GOT3 (cell line): ENCODE results near the gene CAMK2B.

ENCODE experiments used
- DNase-seq: peaks from one replicate; lab custom pipeline; 2025; ENCODE audit warnings: mixed read lengths; lab: John Stamatoyannopoulos, UW

The CAMK2B gene

GRCh38 chr7:44228571-44229350, 96.6 kb downstream of the CAMK2B start:
- DNase-seq = no peak

- no peak for DNase-seq
These were observed 97.5 kb downstream of the CAMK2B start for GRCh38 chr7:44227911-44228310.

- no peak for DNase-seq
These were observed 99.0 kb downstream of the CAMK2B start for GRCh38 chr7:44226396-44226753.

- DNase-seq = no peak
These were observed 99.6 kb downstream of the CAMK2B start for GRCh38 chr7:44225566-44226395.

- DNase-seq = no peak
These were observed 100.3 kb downstream of the CAMK2B start for GRCh38 chr7:44224974-44225565.

- no peak for DNase-seq
These were observed 101.1 kb downstream of the CAMK2B start for GRCh38 chr7:44224080-44224973.

- no peak for DNase-seq
These were observed 101.9 kb downstream of the CAMK2B start for GRCh38 chr7:44223362-44224079.

GRCh38 chr7:44222776-44223261, 102.6 kb downstream of the CAMK2B start:
- no peak for DNase-seq

- DNase-seq = no peak
These were observed 103.3 kb downstream of the CAMK2B start for GRCh38 chr7:44222074-44222473.

GRCh38 chr7:44221231-44221791, 104.1 kb downstream of the CAMK2B start:
- DNase-seq = no peak

GRCh38 chr7:44220358-44221112, 104.9 kb downstream of the CAMK2B start:
- DNase-seq = no peak

- no peak for DNase-seq
These were observed 105.4 kb downstream of the CAMK2B start for GRCh38 chr7:44220046-44220357.

- DNase-seq = no peak
These were observed 105.9 kb downstream of the CAMK2B start for GRCh38 chr7:44219371-44220045.

- no peak for DNase-seq
These were observed 106.8 kb downstream of the CAMK2B start for GRCh38 chr7:44218418-44219201.

- DNase-seq = no peak
These were observed 107.5 kb downstream of the CAMK2B start for GRCh38 chr7:44217852-44218402.

GRCh38 chr7:44217223-44217714, 108.1 kb downstream of the CAMK2B start:
- no peak for DNase-seq

GRCh38 chr7:44216521-44217222, 108.7 kb downstream of the CAMK2B start:
- DNase-seq = no peak

- no peak for DNase-seq
These were observed 109.4 kb downstream of the CAMK2B start for GRCh38 chr7:44216019-44216418.
